GM12875 (cell line): ENCODE data around the gene MREG.
"Not testable (repeated sequence)": the region's sequence is repeated elsewhere in the genome, so short reads cannot be mapped to it uniquely, and the experiment has no call there.

Experiments
- H3K4me3 ChIP-seq: one replicate; pipeline ENCODE4 v1.5.1; 2011; ENCODE audit warnings: low read depth, low read length, control low read depth
- TF ChIP-seq, protein P1 (sequence below): IDR thresholded peaks from 2 replicates; pipeline ENCODE4 v1.5.1; 2011; ENCODE audit warnings: low read depth, mild to moderate bottlenecking, control low read depth, inconsistent platforms, low read length, moderate library complexity, borderline replicate concordance; ENCODE audit not compliant: insufficient read depth

The MREG gene

DNA sequence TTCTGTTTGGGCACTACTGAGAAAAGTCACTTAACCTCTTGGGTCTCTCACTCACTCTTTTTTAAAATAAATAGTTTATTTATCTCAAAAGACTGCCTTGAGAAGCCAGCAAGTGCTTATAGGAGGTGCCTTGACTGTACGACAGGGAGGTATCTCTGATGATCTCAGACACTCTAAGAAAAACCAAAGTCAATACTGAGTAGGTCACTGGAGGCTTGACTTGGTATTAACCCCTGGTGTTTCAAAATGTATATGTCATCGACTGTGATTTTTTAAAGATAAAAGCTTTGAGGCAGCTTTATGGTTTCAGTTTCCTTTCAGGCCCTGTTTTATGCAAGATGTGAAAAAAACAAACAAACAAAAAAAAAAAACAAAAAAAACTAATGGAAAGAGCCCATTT is 33.7 kb downstream of the MREG start:
- no peak overlapping the region for H3K4me3 ChIP-seq
- TF ChIP-seq, protein P1, sequence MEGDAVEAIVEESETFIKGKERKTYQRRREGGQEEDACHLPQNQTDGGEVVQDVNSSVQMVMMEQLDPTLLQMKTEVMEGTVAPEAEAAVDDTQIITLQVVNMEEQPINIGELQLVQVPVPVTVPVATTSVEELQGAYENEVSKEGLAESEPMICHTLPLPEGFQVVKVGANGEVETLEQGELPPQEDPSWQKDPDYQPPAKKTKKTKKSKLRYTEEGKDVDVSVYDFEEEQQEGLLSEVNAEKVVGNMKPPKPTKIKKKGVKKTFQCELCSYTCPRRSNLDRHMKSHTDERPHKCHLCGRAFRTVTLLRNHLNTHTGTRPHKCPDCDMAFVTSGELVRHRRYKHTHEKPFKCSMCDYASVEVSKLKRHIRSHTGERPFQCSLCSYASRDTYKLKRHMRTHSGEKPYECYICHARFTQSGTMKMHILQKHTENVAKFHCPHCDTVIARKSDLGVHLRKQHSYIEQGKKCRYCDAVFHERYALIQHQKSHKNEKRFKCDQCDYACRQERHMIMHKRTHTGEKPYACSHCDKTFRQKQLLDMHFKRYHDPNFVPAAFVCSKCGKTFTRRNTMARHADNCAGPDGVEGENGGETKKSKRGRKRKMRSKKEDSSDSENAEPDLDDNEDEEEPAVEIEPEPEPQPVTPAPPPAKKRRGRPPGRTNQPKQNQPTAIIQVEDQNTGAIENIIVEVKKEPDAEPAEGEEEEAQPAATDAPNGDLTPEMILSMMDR: no peak

DNA sequence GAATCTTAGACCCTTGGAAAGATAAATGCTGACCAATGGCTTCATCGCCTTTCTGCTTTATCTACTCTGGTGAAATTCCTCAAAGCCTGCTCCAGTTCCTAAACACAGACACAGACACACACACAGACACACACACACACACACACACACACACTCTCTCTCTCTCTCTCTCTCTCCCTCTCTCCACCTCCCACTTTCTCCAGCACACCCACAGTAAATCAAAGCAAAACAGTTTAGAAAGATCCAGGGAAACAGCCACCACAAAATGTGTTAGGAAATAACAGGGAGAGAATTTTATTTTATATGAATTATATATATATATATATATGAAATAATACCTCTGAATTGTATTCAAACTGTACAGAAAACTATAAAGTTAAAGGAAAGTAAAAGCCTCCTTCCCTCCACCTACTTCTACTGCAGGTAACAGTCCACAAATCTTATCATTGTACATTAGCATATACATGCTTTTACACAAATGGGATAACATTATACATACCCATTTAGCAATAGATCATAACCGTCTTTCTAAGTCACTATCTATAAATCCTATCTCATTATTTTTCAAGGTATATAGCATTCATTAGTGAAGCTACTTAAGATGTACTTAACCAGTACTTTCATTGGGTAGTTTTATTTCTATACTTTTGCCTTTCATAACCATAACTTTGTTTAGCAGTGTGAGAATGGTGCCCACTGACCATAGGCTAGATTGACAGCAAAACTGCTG is 38.5 kb downstream of the MREG start:
- no peak overlapping the region for H3K4me3 ChIP-seq
- TF ChIP-seq, protein P1: no peak

DNA sequence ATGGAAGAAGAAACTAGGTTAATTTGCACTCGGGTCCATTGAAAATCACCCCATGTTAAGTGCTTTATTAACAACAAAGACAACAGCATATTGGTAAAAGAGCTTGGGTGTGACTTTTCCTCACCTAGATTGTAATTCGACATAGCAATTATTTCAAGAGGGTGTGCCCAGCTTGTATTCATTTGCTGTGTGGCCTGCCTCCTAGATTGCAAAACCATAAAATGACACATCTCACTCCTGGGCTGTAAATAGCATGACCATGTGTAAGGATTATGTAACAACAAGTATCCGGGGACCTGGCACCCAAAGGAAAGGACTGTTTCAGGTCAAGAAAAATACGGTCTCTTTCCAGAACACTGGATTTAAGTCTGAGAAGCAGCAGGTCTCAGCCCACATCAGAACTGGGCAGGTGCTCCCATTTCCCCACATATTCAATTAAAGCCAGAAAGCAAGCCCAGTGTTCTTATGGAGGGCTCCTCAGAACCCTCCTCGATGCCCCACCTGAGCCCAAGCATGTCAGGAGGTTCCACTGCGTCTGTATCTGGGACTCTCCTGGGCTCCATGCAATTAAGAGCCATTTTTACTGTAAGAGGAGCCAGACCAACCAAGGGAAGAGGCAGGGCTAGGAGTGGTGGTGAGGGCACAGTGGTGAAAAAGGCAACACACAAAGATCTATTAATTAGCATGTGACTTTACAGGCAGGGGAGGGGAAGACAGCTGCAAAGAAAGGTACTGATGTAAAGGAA is 39.2 kb downstream of the MREG start:
- TF ChIP-seq, protein P1: no peak
- no peak overlapping the region for H3K4me3 ChIP-seq

DNA sequence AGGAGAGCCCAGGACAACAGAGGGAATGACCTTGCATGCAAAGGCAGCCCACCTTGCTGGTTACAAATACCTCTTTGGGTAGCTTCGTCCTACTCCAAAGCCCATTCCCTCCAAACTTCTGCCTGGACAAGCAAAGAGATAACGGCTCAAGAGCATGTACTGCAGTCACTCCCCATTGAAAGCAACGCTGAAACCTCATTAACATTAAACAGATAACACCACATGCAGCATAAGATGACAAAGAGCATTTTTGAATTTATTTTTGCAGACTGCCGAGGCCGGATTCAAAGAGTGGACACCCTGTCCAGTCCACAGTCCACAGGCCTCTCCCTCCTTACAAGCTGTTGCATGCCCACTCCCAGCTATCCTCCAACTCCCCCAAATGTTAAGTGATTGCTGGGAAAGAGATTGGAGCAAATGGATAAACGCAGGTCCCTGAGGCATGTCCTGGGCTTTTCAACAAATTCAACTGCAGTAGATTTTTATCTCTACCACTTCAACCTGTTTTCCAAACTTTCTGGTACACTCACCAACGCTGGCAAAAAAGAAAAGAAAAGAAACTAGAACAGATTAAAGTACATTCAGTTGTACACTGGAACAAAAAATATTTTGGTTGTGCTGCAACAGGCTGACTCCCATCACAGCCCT is 40.1 kb downstream of the MREG start:
- TF ChIP-seq, protein P1: no peak

DNA sequence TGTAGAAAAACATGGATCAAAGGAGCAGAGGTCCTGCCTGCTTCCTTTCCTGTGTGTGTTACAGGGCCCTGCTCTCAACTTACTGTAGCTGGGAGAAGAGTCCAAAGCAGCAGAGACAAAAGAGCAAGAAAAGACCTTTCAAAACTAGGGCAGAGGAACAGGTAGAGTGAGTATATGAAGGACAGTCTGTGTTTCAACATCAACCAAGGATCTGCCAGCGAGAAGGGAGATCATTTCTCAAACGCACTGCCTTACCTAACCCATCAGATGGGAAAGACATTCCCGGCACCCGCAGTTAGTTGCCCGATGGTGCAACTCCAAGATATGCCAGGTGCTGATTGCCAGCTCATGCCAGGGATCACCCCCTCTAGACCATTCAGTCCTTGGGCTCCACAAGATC is 41.7 kb downstream of the MREG start:
- H3K4me3 ChIP-seq: no peak overlapping the region
- TF ChIP-seq, protein P1: no peak

More for the DNA sequence above, 40.1 kb downstream of the MREG start:
- no peak overlapping the region for H3K4me3 ChIP-seq

DNA sequence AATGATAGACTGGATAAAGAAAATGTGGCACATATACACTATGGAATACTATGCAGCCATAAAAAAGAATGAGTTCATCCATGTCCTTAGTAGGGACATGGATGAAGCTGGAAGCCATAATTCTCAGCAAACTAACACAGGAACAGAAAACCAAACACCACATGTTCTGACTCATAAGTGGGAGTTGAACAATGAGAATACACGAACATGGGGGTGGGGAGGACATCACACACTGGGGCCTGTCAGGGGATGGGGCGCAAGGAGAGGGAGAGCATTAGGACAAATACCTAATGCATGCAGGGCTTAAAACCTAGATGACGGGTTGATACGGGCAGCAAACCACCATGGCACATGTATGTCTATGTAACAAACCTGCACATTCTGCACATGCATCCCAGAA is 42.5 kb downstream of the MREG start:
- H3K4me3 ChIP-seq: not testable (repeated sequence)

DNA sequence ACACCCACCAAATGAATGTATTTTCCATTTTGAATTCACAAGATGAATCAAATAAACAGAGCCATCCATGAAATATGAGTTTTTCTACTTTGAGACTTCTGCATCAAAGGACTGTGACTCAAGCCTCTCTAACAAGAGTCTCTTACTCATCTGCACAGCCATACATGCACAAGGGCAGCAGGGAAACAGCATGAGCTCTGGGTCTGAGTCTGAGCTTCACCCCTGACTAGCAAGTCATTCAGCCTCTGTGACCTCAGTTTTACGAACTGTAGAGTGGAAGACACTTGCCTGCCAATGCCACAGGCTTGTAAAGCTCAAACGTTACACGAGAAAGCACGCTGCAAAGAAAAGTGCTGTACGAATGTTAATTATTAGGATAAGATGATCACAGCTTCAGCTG is 42.9 kb downstream of the MREG start:
- TF ChIP-seq, protein P1: no peak
- no peak overlapping the region for H3K4me3 ChIP-seq
